Right ventricle myocardium inferior (tissue), 1 donor: Measurements from ENCODE around the gene USP36. TPM values are rescaled to one million over a fixed set of nuclear protein-coding genes. Genes with fewer than 3 reads are reported as not detected.
"Not testable (repeated sequence)": the region's sequence is repeated elsewhere in the genome, so short reads cannot be mapped to it uniquely, and the experiment has no call there.

Experiments used
- ATAC-seq: fragments of 200-7000 bp; cut with Tn5 transposase; one replicate; pipeline ENCODE4 v1.9.1; 2020; ENCODE audit warnings: mild to moderate bottlenecking, moderate library complexity
- DNase-seq: peaks from one replicate; pipeline ENCODE4 v3.0.0; 2021; ENCODE audit errors: missing footprints
- intact Hi-C: fragments of 100-400 bp; cut with DNase I; formaldehyde crosslinking; loops from one replicate; pipeline ENCODE4 v1.11.0; 2022
- total RNA-seq: library from RNA; stranded (reverse); fragmentation: NEBNext Ultra II Directional; extraction: Animal tissue kit (Norgen Biotek cat#: 25700); gene quantifications from one replicate; pipeline ENCODE4 v1.2.1, GENCODE V29; 2021
- donor health status: DM: no; HTN: yes; CAD: no; lungs with severe emphysema.

USP36 gene
- total RNA-seq, 1 donor from 2014 or later: 18.4 TPM

GRCh38 chr17:78875363-78876093 is 34.9 kb upstream of the USP36 start:
- no peak for DNase-seq
- no peak for ATAC-seq
- intact Hi-C loops: no loop called here

- ATAC-seq: peak; percentile 35
- intact Hi-C loops: no loop called here
- DNase-seq: no peak
These were observed 33.1 kb upstream of the USP36 start for GRCh38 chr17:78873519-78874340.

GRCh38 chr17:78872486-78872885 is 31.9 kb upstream of the USP36 start:
- intact Hi-C loops: no loop called here
- DNase-seq (no peak), ATAC-seq (no peak)

- ATAC-seq (no peak), DNase-seq (no peak)
- intact Hi-C loops: no loop called here
These were observed 30.0 kb upstream of the USP36 start for GRCh38 chr17:78870621-78871020.

- intact Hi-C loops: no loop called here
- ATAC-seq (no peak), DNase-seq (no peak)
These were observed 27.8 kb upstream of the USP36 start for GRCh38 chr17:78868391-78868790.

GRCh38 chr17:78867046-78867445 is 26.4 kb upstream of the USP36 start:
- ATAC-seq, DNase-seq, intact Hi-C loops: not testable (repeated sequence)

- ATAC-seq: peak; percentile 74
- DNase-seq: peak; percentile 85
- intact Hi-C loops: loop anchor here (1.0 to 2.0 kb wide), 2 partner anchors 59 to 105 kb away; partner anchors contain the start of gene TIMP2
These were observed 25.2 kb upstream of the USP36 start for GRCh38 chr17:78865682-78866390.

GRCh38 chr17:78864117-78864516 is 23.5 kb upstream of the USP36 start:
- ATAC-seq (no peak), DNase-seq (no peak)
- intact Hi-C loops: loop anchor here (2.0 kb wide), 1 partner anchor 61 kb away; the partner anchor contains the start of gene TIMP2

GRCh38 chr17:78862073-78863023 is 21.7 kb upstream of the USP36 start:
- ATAC-seq: peak; percentile 89
- DNase-seq: peak; percentile 84
- intact Hi-C loops: no loop called here

- DNase-seq (no peak), ATAC-seq (no peak)
- intact Hi-C loops: no loop called here
These were observed 20.6 kb upstream of the USP36 start for GRCh38 chr17:78861229-78861628.

- intact Hi-C loops: no loop called here
- ATAC-seq: no peak
- no peak for DNase-seq
These were observed 18.4 kb upstream of the USP36 start for GRCh38 chr17:78859051-78859450.

- DNase-seq (no peak), ATAC-seq (no peak)
- intact Hi-C loops: no loop called here
These were observed 16.7 kb upstream of the USP36 start for GRCh38 chr17:78857266-78857665.

- DNase-seq: no peak
- intact Hi-C loops: no loop called here
- ATAC-seq: no peak
These were observed 15.0 kb upstream of the USP36 start for GRCh38 chr17:78855561-78856165.

GRCh38 chr17:78854508-78854907 is 13.9 kb upstream of the USP36 start:
- no peak for ATAC-seq
- DNase-seq: no peak
- intact Hi-C loops: no loop called here

- intact Hi-C loops: no loop called here
- DNase-seq (peak; percentile 67), ATAC-seq (no peak)
These were observed 13.3 kb upstream of the USP36 start for GRCh38 chr17:78853926-78854394.

- no peak for ATAC-seq
- no peak for DNase-seq
- intact Hi-C loops: no loop called here
These were observed 12.1 kb upstream of the USP36 start for GRCh38 chr17:78852709-78853121.

GRCh38 chr17:78849026-78849425 is 8.4 kb upstream of the USP36 start:
- ATAC-seq: no peak
- no peak for DNase-seq
- intact Hi-C loops: no loop called here

- DNase-seq: no peak
- intact Hi-C loops: no loop called here
- no peak for ATAC-seq
These were observed 6.4 kb upstream of the USP36 start for GRCh38 chr17:78847052-78847451.
